ENCODE results near the gene ANKRD13C. TPM values are rescaled to one million over a fixed set of nuclear protein-coding genes. Genes with fewer than 3 reads are reported as not detected.

ANKRD13C gene
- polyA plus RNA-seq, 1 donor: 32.8 TPM

GRCh38 chr1:70311369-70311768 is 43.2 kb downstream of the ANKRD13C start:
- no peak for DNase-seq

DNA sequence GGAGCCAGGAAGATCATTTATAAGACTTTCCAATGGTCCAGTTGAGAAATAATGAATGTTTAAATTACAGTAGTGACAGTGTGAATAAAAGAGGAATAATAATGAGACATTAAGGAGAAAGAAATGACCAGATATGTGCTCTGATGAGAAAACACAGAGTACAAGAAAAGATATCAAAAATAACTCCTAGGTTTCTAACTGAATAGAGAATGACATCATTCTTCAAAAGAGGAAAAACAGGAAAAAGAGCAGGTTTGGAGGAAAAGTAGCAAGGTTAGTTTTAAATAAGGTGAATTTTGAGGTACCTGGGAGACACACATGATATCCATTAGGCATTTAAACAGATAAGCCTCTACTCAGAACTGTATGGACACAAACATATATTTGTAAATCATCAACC is 55.0 kb downstream of the ANKRD13C start:
- DNase-seq: no peak

DNA sequence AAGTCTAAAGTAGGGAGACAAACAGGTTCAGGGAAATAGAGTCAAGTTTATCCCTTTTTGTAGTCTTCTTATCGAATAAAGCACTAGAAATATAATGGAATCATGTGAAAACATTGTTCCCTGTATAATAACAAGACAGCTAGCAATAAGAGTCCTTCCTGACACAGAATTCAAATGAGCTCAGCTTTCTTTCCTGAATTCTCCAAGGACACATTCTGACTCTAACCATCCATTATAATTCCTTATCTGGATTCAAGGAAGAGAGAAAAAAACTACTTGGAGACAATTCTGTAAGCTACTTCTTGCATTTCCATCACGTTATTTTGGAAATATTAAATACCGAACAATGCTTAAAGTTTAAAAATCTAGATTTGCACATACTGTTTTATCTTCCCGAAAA is 58.8 kb downstream of the ANKRD13C start:
- DNase-seq: no peak

- DNase-seq: no peak
Observed at GRCh38 chr1:70293186-70293843, 61.2 kb downstream of the ANKRD13C start.

DNA sequence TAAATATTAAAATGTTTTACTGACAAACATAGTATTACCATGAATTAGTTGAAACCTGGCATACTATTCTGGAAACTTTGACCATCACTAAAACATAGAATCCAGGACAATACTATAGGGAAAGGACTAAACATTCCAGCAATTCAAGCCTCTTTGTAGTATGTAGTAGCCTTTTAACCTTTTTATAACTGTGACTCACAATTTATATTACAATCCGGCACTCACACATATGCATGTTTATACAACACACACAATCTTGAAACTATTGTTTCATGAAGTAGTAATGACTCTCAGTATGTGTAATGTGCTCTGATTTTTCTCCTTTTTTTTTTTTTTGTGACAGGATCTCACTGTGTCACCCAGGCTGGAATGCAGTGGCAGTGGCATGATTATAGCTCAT is 64.3 kb downstream of the ANKRD13C start:
- no peak for DNase-seq

GRCh38 chr1:70288166-70288565 is 66.4 kb downstream of the ANKRD13C start:
- DNase-seq: no peak

GRCh38 chr1:70286453-70286852 is 68.1 kb downstream of the ANKRD13C start:
- no peak for DNase-seq

- no peak for DNase-seq
Observed at GRCh38 chr1:70284366-70284765, 70.2 kb downstream of the ANKRD13C start.

GRCh38 chr1:70278710-70279109 is 75.8 kb downstream of the ANKRD13C start:
- no peak for DNase-seq

DNA sequence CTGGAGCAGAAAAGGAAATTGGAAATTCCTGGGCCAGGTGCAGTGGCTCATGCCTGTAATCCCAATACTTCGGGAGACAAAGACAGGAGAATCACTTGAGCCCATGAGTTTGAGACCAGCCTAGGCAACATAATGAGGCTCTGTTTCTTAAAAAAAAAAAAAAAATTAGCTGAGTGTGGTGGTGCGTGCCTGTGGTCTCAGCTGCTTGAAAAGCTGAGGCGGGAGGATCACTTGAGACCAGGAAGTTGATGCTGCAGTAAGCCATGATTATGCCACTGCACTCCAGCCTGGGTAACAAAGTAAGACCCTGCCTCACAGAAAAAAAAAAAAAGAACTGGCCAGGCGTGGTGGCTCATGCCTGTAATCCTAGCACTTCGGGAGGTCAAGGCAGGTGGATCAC is 76.6 kb downstream of the ANKRD13C start:
- DNase-seq: no peak

- DNase-seq: no peak
Observed at GRCh38 chr1:70265946-70266345, 88.6 kb downstream of the ANKRD13C start.

DNA sequence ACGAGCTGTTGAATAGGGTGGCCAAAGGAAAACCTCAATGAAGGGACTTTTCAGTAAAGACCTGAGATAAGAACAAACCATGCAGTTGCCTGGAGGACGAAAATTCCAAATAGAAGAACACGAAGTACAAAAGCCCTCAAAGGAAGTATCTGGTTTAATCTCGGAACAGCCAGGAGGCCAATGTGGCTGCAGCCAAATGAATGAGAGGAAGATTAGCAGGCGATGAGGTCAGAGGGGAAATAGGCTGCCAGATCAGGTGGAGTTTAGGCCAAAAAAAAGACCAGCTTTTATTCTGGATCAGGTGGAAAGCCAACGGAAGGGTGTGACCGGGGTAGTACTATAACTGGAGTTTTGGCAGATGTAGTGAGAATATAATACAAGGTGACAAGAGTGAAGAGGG is 89.7 kb downstream of the ANKRD13C start:
- DNase-seq: no peak

DNA sequence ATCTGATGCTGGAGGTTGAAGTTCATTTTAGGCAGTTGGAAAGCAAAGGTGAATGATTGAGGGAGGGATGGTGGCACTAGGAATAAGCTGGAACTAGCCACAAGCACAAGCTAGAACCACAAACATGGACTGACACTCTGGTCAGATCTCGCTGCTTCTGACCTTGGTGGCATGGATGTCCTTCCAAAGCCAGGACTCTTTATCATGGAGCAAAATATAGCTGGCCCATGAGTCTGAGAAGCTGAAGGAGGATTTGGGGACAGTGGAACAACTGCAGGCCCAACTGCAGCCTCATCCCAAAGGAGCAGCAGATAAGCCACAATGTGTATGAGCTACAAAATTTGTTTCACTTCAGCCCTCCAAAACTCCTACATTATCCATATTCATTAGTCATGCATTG is 97.9 kb downstream of the ANKRD13C start:
- DNase-seq: no peak

GRCh38 chr1:70248729-70249128 is 105.8 kb downstream of the ANKRD13C start:
- DNase-seq: no peak

- DNase-seq: no peak
Observed at GRCh38 chr1:70247768-70248167, 106.8 kb downstream of the ANKRD13C start.

DNA sequence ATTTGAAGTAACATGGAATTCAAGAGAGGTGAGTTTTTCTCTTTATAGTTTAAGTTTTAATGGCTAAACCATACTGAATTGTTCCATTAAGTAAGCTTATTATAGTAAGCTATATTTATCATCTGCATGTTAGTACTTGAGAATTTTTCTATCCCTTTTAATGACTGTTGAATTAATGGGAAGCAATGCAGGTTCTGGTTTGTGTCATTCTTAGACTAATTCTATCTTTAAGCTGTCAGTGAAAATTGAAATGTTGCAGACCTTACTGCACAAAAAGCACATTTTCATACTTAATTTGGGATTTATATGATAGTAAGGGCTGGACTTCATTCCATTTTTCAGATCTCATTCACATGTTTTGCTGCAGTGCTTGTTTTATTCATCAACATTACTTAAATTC is 107.4 kb downstream of the ANKRD13C start:
- no peak for DNase-seq

GRCh38 chr1:70239940-70240339 is 114.6 kb downstream of the ANKRD13C start:
- DNase-seq: no peak

- DNase-seq: no peak
Observed at GRCh38 chr1:70234733-70235132, 119.8 kb downstream of the ANKRD13C start.

- no peak for DNase-seq
Observed at GRCh38 chr1:70231475-70231874, 123.0 kb downstream of the ANKRD13C start.

- no peak for DNase-seq
Observed at GRCh38 chr1:70228670-70229069, 125.9 kb downstream of the ANKRD13C start.

GRCh38 chr1:70227439-70227838 is 127.1 kb downstream of the ANKRD13C start:
- DNase-seq: no peak

GRCh38 chr1:70224954-70225353 is 129.6 kb downstream of the ANKRD13C start:
- no peak for DNase-seq

GRCh38 chr1:70222716-70223235 is 131.7 kb downstream of the ANKRD13C start:
- no peak for DNase-seq
